22Rv1 (cell line): Measurements from ENCODE around the gene DSCAM.

ENCODE experiments used
- CTCF ChIP-seq: fragments of 450-650 bp; IDR thresholded peaks from 2 replicates; pipeline ENCODE4 v1.5.1; 2017; ENCODE audit warnings: mild to moderate bottlenecking
- ZFX ChIP-seq: fragments of 450-650 bp; IDR thresholded peaks from 2 replicates; pipeline ENCODE4 v1.6.1; 2017; ENCODE audit warnings: antibody characterized with exemption, borderline replicate concordance

- TF ChIP-seq CTCF (no peak), ZFX (no peak)
These were observed 300.3 kb downstream of the DSCAM start for GRCh38 chr21:40546647-40547046.
